Measurements from ENCODE around the gene COLEC12.

DNA sequence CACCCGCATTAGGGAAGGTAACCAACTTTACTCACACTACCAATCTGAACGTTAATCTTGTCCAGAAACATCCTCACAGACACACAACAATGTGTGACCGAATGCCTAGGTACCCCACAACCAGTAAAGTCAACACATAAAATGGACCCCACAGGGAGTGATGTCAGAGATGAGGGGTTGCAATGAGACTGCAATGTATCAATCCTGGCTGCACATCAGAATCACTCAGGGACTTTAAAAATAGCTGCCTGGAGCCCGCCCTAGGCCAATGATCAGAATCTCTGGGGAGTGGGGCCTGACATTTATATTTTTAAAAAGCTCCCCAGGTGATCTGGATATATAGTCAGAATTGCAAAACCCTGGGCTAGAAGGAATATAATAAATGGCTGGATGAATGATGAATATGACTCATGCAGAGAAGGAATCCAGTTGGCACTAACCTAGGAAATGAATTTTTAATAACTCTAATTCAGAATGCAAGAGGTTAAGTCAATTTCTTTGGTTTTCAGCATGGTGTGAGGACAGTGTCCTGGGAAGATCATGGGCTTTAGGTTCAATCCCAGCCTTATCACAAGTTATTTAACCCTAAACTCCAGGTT, 92.8 kb downstream of the COLEC12 start:
- no peak for TF ChIP-seq POLR2A (IDR thresholded peaks at IDR 0.05)
- TF ChIP-seq, protein P1, sequence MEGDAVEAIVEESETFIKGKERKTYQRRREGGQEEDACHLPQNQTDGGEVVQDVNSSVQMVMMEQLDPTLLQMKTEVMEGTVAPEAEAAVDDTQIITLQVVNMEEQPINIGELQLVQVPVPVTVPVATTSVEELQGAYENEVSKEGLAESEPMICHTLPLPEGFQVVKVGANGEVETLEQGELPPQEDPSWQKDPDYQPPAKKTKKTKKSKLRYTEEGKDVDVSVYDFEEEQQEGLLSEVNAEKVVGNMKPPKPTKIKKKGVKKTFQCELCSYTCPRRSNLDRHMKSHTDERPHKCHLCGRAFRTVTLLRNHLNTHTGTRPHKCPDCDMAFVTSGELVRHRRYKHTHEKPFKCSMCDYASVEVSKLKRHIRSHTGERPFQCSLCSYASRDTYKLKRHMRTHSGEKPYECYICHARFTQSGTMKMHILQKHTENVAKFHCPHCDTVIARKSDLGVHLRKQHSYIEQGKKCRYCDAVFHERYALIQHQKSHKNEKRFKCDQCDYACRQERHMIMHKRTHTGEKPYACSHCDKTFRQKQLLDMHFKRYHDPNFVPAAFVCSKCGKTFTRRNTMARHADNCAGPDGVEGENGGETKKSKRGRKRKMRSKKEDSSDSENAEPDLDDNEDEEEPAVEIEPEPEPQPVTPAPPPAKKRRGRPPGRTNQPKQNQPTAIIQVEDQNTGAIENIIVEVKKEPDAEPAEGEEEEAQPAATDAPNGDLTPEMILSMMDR (IDR thresholded peaks at IDR 0.05): no peak
